ENCODE data around the gene RETREG2.

RETREG2 gene

DNA sequence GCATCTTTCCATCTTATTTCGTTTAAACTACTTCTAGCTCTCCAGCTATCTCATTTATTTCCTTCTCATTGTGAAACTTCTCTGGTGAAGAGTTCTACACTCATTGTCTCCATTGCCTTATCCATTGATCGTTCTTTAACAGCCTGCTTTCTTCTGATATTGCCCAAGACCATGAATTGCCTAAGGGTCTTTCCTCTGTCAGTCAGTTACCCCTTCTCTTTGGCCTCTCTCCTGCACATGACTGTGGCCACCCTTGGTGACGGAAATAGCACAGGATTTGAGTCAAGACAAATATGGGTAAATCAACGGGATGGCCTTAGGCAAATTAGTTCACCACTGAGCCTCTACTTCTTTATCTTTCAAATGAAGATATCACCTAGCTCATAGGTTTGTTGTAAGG lies 44.1 kb upstream of the RETREG2 start:
- TF ChIP-seq, protein P1, sequence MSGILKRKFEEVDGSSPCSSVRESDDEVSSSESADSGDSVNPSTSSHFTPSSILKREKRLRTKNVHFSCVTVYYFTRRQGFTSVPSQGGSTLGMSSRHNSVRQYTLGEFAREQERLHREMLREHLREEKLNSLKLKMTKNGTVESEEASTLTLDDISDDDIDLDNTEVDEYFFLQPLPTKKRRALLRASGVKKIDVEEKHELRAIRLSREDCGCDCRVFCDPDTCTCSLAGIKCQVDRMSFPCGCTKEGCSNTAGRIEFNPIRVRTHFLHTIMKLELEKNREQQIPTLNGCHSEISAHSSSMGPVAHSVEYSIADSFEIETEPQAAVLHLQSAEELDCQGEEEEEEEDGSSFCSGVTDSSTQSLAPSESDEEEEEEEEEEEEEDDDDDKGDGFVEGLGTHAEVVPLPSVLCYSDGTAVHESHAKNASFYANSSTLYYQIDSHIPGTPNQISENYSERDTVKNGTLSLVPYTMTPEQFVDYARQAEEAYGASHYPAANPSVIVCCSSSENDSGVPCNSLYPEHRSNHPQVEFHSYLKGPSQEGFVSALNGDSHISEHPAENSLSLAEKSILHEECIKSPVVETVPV (CRISPR knock-in tag; IDR thresholded peaks at IDR 0.05): no peak
- TF ChIP-seq ISL1 (CRISPR knock-in tag; IDR thresholded peaks at IDR 0.05) (no peak), TCF4 (CRISPR knock-in tag; IDR thresholded peaks at IDR 0.05; ENCODE audit: borderline replicate concordance) (no peak), CSDC2 (CRISPR knock-in tag; IDR thresholded peaks at IDR 0.05) (no peak), RARB (CRISPR knock-in tag; IDR thresholded peaks at IDR 0.05) (no peak), ZC3H10 (CRISPR knock-in tag; IDR thresholded peaks at IDR 0.05) (no peak), GLIS3 (CRISPR knock-in tag; IDR thresholded peaks at IDR 0.05) (no peak)
- TF ChIP-seq, protein P2, sequence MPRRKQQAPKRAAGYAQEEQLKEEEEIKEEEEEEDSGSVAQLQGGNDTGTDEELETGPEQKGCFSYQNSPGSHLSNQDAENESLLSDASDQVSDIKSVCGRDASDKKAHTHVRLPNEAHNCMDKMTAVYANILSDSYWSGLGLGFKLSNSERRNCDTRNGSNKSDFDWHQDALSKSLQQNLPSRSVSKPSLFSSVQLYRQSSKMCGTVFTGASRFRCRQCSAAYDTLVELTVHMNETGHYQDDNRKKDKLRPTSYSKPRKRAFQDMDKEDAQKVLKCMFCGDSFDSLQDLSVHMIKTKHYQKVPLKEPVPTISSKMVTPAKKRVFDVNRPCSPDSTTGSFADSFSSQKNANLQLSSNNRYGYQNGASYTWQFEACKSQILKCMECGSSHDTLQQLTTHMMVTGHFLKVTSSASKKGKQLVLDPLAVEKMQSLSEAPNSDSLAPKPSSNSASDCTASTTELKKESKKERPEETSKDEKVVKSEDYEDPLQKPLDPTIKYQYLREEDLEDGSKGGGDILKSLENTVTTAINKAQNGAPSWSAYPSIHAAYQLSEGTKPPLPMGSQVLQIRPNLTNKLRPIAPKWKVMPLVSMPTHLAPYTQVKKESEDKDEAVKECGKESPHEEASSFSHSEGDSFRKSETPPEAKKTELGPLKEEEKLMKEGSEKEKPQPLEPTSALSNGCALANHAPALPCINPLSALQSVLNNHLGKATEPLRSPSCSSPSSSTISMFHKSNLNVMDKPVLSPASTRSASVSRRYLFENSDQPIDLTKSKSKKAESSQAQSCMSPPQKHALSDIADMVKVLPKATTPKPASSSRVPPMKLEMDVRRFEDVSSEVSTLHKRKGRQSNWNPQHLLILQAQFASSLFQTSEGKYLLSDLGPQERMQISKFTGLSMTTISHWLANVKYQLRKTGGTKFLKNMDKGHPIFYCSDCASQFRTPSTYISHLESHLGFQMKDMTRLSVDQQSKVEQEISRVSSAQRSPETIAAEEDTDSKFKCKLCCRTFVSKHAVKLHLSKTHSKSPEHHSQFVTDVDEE (CRISPR knock-in tag; IDR thresholded peaks at IDR 0.05): no peak
- TF ChIP-seq, protein P3, sequence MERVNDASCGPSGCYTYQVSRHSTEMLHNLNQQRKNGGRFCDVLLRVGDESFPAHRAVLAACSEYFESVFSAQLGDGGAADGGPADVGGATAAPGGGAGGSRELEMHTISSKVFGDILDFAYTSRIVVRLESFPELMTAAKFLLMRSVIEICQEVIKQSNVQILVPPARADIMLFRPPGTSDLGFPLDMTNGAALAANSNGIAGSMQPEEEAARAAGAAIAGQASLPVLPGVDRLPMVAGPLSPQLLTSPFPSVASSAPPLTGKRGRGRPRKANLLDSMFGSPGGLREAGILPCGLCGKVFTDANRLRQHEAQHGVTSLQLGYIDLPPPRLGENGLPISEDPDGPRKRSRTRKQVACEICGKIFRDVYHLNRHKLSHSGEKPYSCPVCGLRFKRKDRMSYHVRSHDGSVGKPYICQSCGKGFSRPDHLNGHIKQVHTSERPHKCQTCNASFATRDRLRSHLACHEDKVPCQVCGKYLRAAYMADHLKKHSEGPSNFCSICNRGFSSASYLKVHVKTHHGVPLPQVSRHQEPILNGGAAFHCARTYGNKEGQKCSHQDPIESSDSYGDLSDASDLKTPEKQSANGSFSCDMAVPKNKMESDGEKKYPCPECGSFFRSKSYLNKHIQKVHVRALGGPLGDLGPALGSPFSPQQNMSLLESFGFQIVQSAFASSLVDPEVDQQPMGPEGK (CRISPR knock-in tag; IDR thresholded peaks at IDR 0.05; ENCODE audit: borderline replicate concordance): no peak
- ATAC-seq: no peak

- no peak for ATAC-seq
Observed at GRCh38 chr2:219140722-219141121, 37.4 kb upstream of the RETREG2 start.

More at GRCh38 chr2:219140722-219141121, 37.4 kb upstream of the RETREG2 start:
- TF ChIP-seq GLIS3 (CRISPR knock-in tag; IDR thresholded peaks at IDR 0.05) (no peak), ZFP3 (CRISPR knock-in tag; IDR thresholded peaks at IDR 0.05) (no peak), SNAI2 (CRISPR knock-in tag; IDR thresholded peaks at IDR 0.05) (no peak), CREB5 (CRISPR knock-in tag; IDR thresholded peaks at IDR 0.05; ENCODE audit: low read depth) (no peak), ZFP30 (CRISPR knock-in tag; IDR thresholded peaks at IDR 0.05) (no peak), TCF4 (CRISPR knock-in tag; IDR thresholded peaks at IDR 0.05; ENCODE audit: borderline replicate concordance) (no peak), RARB (CRISPR knock-in tag; IDR thresholded peaks at IDR 0.05) (no peak), ZC3H10 (CRISPR knock-in tag; IDR thresholded peaks at IDR 0.05) (no peak), ZNF70 (CRISPR knock-in tag; IDR thresholded peaks at IDR 0.05) (no peak), CSDC2 (CRISPR knock-in tag; IDR thresholded peaks at IDR 0.05) (no peak), ZNF565 (CRISPR knock-in tag; conservative IDR thresholded peaks at IDR 0.05; ENCODE audit: low read depth) (no peak), BACH2 (CRISPR knock-in tag; IDR thresholded peaks at IDR 0.05; ENCODE audit: borderline replicate concordance) (no peak), OSR1 (CRISPR knock-in tag; IDR thresholded peaks at IDR 0.05) (no peak), ISL1 (CRISPR knock-in tag; IDR thresholded peaks at IDR 0.05) (no peak), ARNTL (CRISPR knock-in tag; IDR thresholded peaks at IDR 0.05; ENCODE audit: borderline replicate concordance, low read depth) (no peak), TOX (CRISPR knock-in tag; IDR thresholded peaks at IDR 0.05; ENCODE audit: borderline replicate concordance) (no peak)
- TF ChIP-seq, protein P4, sequence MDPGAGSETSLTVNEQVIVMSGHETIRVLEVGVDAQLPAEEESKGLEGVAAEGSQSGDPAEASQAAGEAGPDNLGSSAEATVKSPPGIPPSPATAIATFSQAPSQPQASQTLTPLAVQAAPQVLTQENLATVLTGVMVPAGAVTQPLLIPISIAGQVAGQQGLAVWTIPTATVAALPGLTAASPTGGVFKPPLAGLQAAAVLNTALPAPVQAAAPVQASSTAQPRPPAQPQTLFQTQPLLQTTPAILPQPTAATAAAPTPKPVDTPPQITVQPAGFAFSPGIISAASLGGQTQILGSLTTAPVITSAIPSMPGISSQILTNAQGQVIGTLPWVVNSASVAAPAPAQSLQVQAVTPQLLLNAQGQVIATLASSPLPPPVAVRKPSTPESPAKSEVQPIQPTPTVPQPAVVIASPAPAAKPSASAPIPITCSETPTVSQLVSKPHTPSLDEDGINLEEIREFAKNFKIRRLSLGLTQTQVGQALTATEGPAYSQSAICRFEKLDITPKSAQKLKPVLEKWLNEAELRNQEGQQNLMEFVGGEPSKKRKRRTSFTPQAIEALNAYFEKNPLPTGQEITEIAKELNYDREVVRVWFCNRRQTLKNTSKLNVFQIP (CRISPR knock-in tag; IDR thresholded peaks at IDR 0.05; ENCODE audit: borderline replicate concordance, low read depth): no peak
- TF ChIP-seq, protein P1 (CRISPR knock-in tag; IDR thresholded peaks at IDR 0.05): no peak
- TF ChIP-seq, protein P2 (CRISPR knock-in tag; IDR thresholded peaks at IDR 0.05): no peak

All from SK-N-SH treated with all-trans-retinoic acid at 6 μM for 48 hours (cell line).